RWPE1 (cell line): ENCODE results near the gene PLEKHN1.
A peak's percentile ranks its signal among the peaks of the same experiment; 100 is the strongest.

Experiments
- CTCF ChIA-PET: fragments of 350-600 bp; sonication (Branson Sonifier 250); formaldehyde crosslinking; extraction: SDS; loops from one replicate; lab custom pipeline; 2021; lab: Yijun Ruan, JAX
- POLR2A ChIA-PET: fragments of 400-600 bp; formaldehyde crosslinking; extraction: SDS; loops from one replicate; lab custom pipeline; 2020; ENCODE audit warnings: antibody characterized with exemption; ENCODE audit not compliant: low non-redundant PET; lab: Yijun Ruan, JAX
- DNase-seq: peaks from one replicate; pipeline ENCODE4 v3.0.0; 2012; ENCODE audit warnings: low spot score
- H3K27ac ChIP-seq: fragments of 450-650 bp; 2 replicates; pipeline ENCODE4 v1.5.1; 2017
- TF ChIP-seq, protein P1 (sequence below): fragments of 450-650 bp; conservative IDR thresholded peaks from 2 replicates; pipeline ENCODE4 v1.5.1; 2017; ENCODE audit warnings: low read depth, mild to moderate bottlenecking

PLEKHN1 gene

DNA sequence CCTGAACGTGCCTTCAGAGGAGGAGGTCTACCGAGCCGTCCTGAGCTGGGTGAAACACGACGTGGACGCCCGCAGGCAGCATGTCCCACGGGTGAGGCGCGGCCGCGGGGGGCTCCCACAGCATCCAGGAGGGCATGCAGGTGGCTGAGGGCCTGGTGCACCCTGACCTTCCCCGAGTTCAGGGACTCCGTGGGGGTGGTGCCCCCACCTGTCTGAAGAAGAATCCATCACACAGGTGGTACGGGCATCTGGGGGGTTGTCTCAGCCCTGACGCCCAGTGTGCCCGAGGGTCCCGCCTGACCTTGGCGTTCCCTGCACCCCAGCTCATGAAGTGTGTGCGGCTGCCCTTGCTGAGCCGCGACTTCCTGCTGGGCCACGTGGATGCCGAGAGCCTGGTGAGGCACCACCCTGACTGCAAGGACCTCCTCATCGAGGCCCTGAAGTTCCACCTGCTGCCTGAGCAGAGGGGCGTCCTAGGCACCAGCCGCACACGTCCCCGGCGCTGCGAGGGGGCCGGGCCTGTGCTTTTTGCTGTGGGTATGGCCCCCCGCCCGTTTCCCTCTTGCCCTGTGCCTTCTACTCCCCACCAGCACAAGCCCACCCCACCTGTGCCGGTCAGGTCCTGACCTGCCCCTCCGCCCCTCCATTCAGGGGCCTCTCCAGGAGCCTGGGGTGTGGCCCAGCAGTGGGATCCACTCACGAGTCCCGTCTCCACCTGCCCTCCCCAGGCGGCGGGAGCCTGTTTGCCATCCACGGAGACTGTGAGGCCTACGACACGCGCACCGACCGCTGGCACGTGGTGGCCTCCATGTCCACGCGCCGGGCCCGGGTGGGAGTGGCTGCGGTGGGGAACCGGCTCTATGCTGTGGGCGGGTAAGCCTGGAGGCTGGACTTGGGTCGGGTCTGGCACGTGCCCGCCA is 3.6 kb upstream of the PLEKHN1 start:
- POLR2A ChIA-PET = no interaction called here
- CTCF ChIA-PET = no interaction called here
- DNase-seq = no peak
- H3K27ac ChIP-seq = peak overlapping the region; percentile 25
- TF ChIP-seq, protein P1, sequence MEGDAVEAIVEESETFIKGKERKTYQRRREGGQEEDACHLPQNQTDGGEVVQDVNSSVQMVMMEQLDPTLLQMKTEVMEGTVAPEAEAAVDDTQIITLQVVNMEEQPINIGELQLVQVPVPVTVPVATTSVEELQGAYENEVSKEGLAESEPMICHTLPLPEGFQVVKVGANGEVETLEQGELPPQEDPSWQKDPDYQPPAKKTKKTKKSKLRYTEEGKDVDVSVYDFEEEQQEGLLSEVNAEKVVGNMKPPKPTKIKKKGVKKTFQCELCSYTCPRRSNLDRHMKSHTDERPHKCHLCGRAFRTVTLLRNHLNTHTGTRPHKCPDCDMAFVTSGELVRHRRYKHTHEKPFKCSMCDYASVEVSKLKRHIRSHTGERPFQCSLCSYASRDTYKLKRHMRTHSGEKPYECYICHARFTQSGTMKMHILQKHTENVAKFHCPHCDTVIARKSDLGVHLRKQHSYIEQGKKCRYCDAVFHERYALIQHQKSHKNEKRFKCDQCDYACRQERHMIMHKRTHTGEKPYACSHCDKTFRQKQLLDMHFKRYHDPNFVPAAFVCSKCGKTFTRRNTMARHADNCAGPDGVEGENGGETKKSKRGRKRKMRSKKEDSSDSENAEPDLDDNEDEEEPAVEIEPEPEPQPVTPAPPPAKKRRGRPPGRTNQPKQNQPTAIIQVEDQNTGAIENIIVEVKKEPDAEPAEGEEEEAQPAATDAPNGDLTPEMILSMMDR = no peak

DNA sequence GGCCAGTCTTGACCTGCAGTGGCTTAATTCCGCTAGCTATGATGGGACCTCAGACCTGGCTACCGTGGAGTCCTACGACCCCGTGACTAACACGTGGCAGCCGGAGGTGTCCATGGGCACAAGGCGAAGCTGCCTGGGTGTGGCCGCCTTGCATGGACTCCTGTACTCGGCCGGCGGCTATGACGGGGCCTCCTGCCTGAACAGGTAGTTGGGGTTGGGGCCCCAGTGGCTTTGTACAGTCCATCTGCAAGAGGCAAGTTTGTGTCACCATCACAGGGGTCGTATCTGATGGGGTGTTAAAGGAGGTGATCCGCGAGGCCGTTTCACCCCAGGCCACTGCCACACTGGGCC is 3.0 kb upstream of the PLEKHN1 start:
- POLR2A ChIA-PET = no interaction called here
- CTCF ChIA-PET = no interaction called here
- DNase-seq = no peak
- TF ChIP-seq, protein P1 = no peak
- peak overlapping the region; percentile 25 for H3K27ac ChIP-seq

DNA sequence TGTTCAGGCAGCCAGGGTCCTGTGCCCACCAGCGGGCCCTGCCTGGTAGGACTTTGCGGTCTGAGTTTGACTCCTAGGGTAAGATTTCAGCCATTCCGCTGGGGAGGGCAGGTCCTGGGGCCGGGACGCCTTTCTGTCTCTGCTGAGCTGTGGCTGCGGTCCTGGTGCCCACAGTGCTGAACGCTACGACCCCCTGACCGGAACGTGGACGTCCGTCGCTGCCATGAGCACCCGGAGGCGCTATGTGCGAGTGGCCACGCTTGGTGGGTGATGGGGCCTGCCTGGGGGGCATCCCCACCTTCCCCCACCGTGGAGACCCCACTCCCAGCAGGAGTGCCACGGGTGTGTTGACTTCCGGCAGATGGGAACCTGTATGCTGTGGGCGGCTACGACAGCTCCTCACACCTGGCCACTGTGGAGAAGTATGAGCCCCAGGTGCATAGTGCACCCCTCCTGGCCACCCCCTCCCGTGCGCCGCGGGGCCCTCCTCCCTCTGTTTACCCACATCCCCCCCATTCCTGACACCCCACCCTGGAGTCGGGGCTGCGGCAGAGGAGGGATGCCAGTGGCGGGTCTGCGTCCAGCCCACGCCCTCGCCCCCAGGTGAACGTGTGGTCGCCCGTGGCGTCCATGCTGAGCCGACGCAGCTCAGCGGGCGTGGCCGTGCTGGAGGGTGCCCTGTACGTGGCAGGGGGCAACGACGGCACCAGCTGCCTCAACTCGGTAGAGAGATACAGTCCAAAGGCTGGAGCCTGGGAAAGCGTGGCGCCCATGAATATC is 2.3 kb upstream of the PLEKHN1 start:
- DNase-seq = no peak
- ChIA-PET CTCF (no interaction called here), POLR2A (no interaction called here)
- peak overlapping the region; percentile 25 for H3K27ac ChIP-seq
- TF ChIP-seq, protein P1 = no peak

DNA sequence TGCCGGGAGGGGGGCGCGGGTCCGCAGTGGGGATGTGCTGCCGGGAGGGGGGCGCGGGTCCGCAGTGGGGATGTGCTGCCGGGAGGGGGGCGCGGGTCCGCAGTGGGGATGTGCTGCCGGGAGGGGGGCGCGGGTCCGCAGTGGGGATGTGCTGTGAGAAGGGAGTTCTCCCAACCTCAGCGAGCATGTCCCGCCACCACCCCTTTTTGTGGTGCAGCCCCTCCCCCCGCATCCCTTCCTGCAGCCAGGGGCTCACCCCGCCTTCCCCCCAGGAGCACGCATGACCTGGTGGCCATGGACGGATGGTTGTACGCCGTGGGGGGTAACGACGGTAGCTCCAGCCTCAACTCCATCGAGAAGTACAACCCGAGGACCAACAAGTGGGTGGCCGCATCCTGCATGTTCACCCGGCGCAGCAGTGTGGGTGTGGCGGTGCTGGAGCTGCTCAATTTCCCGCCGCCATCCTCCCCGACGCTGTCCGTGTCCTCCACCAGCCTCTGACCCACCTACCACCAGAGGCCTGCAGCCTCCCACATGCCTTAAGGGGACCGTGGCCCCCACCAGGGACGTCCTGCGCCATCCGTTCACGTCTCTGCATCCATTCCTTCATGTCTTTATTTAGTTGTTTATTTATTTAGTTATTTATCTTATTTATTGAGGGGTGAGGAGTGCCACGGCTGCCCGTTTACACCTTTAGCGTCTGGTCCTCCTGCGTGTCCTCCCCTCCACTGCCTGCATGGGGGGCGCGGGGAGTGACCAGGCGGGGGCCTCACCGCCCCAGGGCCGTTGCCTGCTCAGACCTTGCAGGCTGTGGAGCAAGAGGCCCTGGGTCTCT is 1.4 kb upstream of the PLEKHN1 start:
- ChIA-PET POLR2A (no interaction called here), CTCF (interaction anchor here (0.7 kb wide), 1 partner anchor 217 kb away, joined by 3 read pairs; no protein-coding TSS in a partner anchor)
- TF ChIP-seq, protein P1 = no peak
- no peak for DNase-seq
- peak overlapping the region; percentile 94 for H3K27ac ChIP-seq

DNA sequence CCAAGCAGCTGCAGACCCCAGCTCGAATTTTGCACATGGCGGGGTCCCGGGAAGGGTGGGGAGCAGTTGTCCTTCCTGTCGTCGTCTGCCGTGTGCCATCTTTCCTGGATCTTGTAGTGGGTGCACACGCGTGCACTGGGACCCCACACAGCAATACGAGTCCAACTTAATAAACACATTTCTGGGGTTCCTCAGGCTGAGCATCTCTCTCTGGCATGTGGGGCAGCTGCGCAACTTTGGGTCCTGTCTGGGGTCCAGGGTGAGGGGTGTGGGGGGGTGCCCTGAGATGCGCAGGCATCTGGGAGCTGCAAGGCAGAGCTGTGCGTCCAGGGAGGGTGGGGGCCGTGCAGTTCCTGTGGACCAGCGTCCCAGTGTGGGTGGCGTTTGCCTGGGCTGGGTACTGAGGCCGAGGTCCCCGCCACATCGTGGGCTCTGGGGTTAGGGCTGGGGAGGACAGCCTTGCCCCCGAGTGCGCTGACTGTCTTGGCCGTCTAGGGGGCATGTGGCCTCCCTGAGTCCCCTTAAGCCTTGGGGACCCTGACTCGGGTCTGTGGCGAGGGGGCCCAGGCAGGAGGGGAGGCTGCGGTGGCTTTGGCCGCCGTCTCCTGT is 652 bp upstream of the PLEKHN1 start:
- ChIA-PET POLR2A (no interaction called here), CTCF (no interaction called here)
- peak overlapping the region; percentile 94 for H3K27ac ChIP-seq
- no peak for DNase-seq
- TF ChIP-seq, protein P1 = no peak
